ENCODE results near the gene IGFN1. TPM values are rescaled to one million over a fixed set of nuclear protein-coding genes. Genes with fewer than 3 reads are reported as not detected.
"Not testable (repeated sequence)": the region's sequence is repeated elsewhere in the genome, so short reads cannot be mapped to it uniquely, and the experiment has no call there.

IGFN1 gene
- total RNA-seq = 0.12 TPM

DNA sequence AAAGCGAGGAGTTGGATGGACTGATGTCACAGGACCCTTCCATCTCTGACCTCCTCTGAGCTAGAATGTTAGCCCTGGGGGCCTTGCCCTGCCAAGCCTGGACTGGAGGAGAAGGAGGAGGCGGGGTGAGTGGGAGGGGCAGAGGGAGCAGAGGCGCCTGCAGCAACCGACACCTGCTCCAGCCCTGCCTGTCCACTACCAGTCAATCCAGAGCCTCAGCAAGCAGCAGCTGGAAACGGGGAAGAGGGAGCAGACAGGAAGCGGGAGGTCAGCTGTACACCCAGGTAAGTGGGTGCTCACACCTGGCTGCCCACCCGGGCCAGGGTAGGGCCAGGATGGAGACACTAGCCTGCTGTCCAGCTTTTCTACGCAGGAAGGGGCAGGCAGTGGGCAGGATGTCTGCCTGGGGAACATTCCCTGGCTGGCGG is at the start of gene IGFN1:
Gene IGFN1 (plus strand): TSS at position 201 of the 428 bp plus-strand sequence. CDS start 2,470 bp downstream, outside the sequence.
- no peak for ATAC-seq

DNA sequence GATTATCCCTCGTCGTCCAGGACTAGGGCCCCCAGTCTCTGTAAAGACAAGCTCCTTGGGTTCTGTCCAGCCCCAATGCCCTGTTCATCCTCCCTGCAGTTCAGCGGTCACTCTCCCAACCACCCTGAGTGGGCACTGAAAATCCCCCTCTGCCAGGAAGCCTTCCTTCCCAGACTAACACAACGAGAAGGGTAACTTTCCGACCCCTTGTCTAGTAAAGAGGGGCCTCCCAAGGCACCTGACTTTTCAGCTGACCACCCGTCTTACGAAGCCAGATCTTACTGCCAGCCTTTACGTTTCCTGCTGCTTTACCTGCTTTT is 49.7 kb upstream of the IGFN1 start:
- ATAC-seq = no peak

GRCh38 chr1:201141418-201141817 is 49.2 kb upstream of the IGFN1 start:
- no peak for ATAC-seq

- ATAC-seq = no peak
Observed at GRCh38 chr1:201142011-201142848, 48.4 kb upstream of the IGFN1 start.

GRCh38 chr1:201142849-201143725 is 47.5 kb upstream of the IGFN1 start:
- no peak for ATAC-seq

- ATAC-seq = no peak
Observed at GRCh38 chr1:201143726-201144635, 46.6 kb upstream of the IGFN1 start.

- ATAC-seq = no peak
Observed at GRCh38 chr1:201144701-201145100, 45.9 kb upstream of the IGFN1 start.

DNA sequence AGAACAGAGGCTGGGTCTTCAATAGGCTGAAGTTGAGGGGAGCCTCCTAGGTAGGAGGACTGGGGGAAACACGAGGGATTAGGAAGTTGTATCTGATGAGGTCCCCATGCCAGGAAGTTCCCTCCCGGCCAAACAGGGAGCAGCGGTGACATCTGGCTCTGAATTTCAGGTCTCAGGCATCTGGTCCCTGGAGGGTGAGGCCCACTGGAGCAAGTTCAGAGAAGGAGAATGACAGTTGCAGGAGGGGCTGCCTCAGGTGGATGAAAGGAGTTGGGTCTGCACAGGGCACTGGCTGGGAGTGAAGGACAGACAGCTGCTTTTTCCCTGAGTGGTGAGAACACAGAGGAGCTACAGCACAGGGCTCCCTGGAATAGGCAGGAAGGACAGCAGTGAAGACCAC is 45.5 kb upstream of the IGFN1 start:
- no peak for ATAC-seq

GRCh38 chr1:201145816-201146215 is 44.8 kb upstream of the IGFN1 start:
- no peak for ATAC-seq

DNA sequence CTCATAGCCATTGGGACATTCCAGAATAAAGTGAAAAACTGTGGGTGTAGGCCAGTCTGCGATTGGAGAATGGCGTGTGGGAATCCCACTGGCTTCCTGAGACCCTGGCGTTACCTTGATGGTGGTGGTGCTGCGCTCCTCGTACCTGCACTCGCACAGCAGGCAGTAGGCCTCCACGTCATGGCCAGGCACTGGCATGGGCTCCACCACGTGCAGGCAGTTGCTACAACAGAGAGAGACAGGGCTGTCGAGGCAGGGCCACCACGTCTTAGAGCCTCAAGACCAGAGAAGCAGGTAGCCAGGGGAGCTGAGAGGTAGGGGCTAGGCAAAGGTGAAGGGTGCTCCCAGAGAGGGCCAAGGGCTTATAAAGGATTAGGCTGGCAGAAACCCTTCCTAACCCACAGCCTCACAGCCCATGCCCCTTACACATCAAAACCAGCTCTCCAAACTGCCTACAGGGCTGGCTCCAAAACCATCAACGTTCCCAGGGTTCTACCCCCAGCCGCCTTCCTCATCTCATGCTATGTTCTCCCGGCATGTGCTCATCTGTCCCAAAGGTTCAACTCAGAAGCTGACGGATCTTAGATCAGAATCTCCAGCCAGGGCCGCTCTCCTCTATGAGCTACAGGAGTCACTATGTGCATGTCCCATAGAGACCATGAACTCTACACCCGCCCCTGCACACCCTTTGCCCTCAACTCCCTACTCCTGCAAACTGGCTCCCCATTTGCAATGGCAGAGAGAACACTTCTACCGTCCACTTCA is 43.8 kb upstream of the IGFN1 start:
- ATAC-seq = no peak

- ATAC-seq = no peak
Observed at GRCh38 chr1:201147396-201148015, 43.1 kb upstream of the IGFN1 start.

- no peak for ATAC-seq
Observed at GRCh38 chr1:201149400-201149799, 41.2 kb upstream of the IGFN1 start.

DNA sequence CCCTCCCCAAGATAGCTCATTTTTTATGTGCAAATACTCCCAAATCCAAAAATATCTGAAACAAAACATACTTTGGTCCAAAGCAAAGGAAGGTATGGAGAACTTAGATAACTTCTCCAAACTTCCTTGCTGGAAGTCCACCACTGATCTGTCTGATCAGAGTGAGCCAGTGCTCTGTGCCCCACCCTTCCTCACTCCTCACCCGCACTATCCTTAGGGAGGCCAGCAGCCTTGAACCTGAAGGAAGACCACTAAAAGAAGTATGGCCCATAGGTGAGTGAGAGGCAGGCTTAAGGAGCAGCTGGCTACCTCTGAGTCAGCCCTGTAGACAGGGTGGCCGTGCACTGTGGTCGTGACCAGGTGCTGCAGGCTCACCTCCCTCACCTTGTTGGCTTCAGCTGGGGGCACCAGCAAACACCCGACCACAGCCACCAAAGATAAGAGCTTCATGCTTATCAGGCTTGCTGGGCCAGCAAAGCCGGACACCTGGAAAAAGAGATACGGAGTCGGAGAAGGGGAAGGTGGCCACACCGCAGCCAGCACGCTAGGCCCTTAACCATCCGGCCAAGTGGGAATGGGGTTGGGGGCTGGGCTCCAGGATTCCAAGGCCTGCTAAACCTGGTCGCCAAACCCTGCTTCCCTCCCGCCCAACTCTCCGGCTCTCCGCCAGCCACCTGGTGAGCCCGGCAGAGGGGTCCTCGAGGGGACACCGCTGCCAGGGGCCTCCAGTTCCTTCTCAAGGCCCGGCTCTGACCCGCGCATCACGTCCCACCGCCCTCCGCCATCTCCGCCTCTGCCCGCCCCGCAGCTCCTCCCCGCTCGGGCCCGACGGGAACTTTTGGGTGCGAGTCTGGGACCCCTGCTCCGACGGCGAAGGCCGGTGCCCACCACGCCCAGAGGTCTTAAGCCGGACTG is 36.9 kb upstream of the IGFN1 start:
- peak; percentile 69 for ATAC-seq

- ATAC-seq = peak; percentile 97
Observed at GRCh38 chr1:201154389-201155165, 36.0 kb upstream of the IGFN1 start, which contains the start of gene TMEM9. TSS of gene TMEM9 (minus strand) at chr1:201154474. CDS start at chr1:201153923, 551 bp downstream.

- no peak for ATAC-seq
Observed at GRCh38 chr1:201155354-201155753, 35.3 kb upstream of the IGFN1 start.

DNA sequence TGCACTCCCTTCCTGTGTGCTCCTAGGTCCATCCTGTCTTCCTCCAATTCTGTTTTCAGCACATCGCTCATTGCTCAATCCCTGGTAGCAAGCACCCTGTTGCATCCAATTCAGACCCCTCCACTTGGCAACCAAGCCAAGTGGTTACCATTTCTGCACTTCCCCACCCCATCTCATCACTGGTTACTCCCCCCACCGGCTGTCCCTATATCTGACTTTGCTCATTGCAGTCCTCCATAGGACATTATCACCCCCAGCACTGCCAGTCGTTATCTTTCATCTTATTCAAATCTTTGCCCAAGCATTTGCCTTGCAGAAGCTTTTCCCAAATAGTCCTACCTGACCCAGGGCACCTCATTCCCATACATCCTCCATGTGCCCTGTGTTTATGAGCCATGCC is 34.3 kb upstream of the IGFN1 start:
- ATAC-seq = no peak

- ATAC-seq = no peak
Observed at GRCh38 chr1:201156819-201157218, 33.8 kb upstream of the IGFN1 start.

- no peak for ATAC-seq
Observed at GRCh38 chr1:201157949-201158348, 32.7 kb upstream of the IGFN1 start.

GRCh38 chr1:201163036-201163435 is 27.6 kb upstream of the IGFN1 start:
- ATAC-seq = not testable (repeated sequence)

Measured in esophagus mucosa (tissue), 1 donor.